ENCODE measurements around the gene TMEM272.
A peak's percentile ranks its signal among the peaks of the same experiment; 100 is the strongest.
"Not testable (repeated sequence)": the region's sequence is repeated elsewhere in the genome, so short reads cannot be mapped to it uniquely, and the experiment has no call there.

The TMEM272 gene

DNA sequence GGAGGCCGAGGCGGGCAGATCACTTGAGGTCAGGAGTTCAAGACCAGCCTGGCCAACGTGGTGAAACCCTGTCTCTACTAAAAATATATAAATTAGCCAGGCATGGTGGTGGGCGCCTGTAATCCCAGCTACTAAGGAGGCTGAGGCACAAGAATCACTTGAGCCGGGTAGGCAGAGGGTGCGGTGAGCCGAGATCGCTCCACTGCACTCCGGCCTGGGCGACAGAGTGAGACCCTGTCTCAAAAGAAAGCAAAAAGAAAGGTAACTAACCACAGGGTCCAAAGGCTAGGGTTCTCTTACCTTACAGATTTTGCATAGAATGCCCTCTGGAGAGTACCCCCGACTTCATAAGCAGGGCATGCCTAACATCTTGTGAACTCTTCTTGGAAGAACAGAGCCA lies 20.3 kb downstream of the TMEM272 start:
- not testable (repeated sequence) for DNase-seq (ENCODE audit: low spot score)

DNA sequence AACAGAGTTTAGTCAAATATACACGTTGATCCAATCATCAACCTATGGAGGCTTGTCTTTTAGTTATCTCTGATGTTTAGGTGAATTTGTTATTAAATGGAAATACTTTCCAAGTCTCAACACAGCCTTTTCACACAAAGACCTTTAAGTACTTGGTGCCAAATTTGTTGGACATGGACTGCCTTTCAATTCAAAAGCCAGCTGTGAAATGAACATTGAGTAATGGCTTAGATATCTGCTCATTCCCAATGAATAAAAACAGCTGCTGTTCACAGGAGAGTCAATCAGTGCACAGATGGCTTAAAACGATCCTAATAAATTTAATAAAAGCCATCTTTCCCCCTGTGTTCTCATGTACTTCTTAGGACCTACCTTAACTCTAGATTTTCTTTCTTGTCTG lies 21.1 kb downstream of the TMEM272 start:
- no peak for DNase-seq (ENCODE audit: low spot score)

DNA sequence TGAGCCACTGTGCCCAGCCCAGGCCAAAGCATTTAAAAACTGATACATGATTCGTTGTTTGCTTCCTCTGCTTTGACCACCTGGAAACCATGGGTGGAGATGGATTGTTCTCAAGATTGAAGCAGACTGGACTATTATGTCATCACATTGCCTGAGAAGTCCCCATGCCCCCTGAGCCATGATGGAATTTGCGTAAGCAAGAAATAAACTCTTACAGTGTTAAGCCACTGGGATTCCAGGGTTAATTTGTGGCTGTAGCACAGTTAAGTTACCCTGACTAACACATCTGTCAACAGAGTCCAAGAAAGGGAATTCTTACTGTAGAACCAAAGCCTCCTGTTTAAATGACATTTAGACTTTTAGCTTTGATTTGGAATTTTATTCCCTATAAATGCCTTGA lies 21.6 kb downstream of the TMEM272 start:
- DNase-seq (ENCODE audit: low spot score) = no peak

DNA sequence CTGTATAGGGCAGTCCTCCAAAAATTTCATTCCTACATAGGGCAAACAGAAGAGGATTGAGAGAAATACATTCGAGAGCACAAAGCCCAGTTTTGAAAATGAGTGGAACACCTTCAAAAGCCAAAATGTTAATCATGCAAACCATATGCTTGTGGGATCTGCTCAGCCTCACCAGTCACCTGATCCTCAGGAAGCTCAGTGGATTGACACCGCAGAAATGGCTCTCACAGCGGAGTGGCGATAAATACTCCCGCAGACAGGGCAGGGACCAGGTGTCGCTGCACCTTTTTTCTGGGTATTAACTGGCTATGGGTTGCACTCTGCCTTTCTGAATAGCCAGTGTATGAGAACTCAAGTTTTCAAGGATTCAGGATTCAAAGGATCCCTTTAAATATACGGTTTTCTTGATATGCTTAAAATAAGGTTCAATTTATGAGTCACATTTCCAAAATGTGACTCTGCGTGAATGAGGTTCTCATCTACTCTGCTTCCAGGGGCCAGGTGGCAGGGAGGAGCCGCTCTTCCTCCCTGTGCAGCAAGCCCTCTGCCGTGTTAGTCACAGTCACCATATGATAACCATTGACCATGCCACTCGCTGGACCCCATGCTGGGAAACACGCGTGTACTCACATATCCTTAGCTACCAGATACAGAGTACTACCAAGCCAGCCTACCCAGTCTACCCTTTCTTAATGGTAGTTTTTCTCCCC lies 22.7 kb downstream of the TMEM272 start:
- DNase-seq (ENCODE audit: low spot score) = no peak

DNA sequence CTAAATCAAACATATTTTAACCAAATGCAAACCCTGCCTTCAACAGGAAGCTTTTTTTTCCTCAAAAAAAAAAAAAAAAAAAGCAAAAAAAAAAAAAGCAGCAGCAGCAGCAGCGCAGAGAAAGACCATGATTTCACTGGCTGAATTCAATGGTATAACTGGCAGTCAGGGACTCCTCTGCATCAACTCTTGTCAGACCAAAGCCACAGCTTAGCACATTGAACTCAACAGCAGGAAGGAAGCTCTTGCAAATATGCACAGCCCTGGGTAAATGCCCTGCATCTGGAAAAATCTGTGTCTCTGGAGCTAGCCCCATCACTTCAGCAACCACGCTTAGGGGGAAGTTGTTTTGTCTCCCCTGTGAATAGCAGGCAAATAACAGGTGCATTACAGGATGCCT lies 23.4 kb downstream of the TMEM272 start:
- DNase-seq (ENCODE audit: low spot score) = peak; percentile 50

DNA sequence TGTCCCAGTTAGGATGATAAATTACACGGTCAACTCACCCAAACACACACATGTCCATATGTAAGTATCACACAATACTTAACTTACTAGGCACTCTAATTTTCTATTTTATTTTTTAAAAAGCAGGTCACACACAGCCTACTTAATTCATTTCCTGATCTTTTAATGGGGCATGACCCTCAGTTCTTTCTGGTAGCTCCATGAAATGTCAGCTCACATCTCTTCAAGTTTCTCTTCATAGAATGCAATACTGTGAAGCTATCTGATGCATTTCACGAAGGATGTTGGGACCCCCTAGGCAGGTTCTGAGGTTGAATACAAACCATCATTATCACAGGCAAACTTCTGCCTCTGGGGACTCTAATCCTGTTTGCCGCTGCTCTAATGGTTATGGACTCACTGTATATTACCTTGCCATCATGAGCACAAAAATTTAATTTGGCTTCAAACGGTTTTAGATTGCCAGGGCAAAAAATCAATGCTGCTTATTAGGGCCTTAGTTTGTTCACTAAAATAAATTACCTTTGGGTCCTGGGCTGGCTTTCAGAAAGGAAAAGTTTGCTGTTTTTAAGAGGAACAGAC lies 24.9 kb downstream of the TMEM272 start:
- DNase-seq (ENCODE audit: low spot score) = no peak

DNA sequence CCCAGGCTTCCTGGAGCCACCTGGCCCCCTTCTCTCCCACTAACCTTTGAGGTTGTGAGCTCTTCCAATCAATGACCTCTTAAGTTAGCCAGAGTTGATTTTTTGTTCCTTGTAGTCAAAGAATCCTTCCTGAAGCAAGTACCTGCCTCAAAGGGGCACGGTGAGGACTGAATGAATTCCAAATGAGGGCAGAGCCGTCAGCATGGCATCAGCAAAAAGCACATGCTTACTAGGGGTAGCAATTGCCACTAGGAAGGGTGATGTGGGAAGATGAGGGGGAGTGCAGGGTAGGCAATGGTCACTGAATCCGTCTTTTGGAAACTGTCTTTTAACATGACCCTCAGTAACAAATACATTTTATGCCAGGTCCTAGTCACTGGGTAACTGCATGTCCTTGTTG lies 25.4 kb downstream of the TMEM272 start:
- DNase-seq (ENCODE audit: low spot score) = no peak

DNA sequence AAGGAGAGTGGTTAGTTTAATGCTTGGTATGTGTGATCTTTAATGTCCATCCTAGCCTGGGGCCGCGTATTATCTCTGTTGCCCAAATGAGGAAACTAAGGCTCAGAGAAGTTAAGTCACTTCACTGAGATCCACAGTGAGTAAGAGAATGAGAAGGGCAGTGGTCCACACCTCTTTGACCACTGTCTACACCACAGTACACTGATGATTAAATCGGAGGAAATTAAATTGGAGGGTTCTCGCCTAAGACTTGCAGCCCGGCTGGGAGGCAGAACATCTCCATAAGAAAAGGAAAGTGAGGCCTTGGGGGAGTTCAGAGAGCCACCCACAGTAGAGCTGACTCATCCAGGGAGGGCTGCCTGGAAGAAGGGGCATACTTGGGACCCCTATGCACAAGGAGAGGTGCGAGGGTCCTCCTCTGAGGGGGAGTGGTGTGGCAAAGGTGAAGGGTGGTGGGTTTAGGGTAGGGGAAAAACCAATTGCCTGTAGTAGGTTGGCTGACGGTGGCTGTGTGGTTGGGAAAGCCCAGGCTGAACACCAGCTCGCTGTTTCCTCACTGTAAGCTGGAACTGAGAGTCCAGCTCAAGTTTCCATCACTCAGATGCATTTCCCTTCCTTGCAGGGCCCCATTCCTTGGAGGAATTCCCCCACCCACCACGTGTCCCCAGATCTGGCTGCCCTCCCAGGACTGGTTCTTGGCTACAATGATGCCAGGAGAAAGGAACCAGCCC lies 26.0 kb downstream of the TMEM272 start:
- no peak for DNase-seq (ENCODE audit: low spot score)

DNA sequence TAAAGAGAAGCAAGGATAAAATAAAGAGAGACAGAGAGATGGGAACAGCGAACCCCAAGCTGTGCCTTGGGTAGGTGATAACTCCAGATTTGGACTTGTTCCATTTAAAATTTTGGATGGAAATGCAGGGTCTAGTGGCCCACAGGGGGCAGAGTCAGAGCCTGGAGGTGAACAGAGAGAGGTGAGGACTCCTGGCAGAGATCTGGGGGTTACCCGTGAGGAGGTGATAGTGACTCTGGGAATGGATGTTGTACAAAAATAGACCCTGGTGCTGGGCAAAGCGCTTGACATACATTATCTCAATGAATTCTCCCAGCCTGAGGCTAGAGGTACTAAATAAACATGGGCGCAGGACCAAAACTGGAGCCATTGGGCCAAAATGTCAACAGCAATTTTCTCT lies 26.7 kb downstream of the TMEM272 start:
- DNase-seq (ENCODE audit: low spot score) = no peak

DNA sequence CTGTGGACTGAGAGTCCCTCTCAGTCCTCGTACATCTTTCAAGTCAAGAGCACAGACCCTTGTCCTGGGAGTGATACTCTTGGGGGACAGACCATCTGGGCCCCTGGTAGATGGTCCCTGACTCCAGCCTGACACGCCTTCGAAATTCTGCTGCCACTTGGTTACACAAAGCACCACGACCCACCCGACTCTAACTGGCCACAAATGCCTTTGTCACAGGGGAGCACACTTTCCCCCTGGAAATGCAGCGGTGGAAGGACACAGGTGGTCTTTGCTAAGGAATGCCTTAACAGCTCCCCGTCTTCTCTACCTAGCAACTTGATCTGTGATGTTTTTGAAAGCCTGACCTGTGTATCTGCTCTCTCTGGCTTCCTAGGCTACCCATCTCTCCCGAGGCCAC lies 27.3 kb downstream of the TMEM272 start:
- DNase-seq (ENCODE audit: low spot score) = no peak

DNA sequence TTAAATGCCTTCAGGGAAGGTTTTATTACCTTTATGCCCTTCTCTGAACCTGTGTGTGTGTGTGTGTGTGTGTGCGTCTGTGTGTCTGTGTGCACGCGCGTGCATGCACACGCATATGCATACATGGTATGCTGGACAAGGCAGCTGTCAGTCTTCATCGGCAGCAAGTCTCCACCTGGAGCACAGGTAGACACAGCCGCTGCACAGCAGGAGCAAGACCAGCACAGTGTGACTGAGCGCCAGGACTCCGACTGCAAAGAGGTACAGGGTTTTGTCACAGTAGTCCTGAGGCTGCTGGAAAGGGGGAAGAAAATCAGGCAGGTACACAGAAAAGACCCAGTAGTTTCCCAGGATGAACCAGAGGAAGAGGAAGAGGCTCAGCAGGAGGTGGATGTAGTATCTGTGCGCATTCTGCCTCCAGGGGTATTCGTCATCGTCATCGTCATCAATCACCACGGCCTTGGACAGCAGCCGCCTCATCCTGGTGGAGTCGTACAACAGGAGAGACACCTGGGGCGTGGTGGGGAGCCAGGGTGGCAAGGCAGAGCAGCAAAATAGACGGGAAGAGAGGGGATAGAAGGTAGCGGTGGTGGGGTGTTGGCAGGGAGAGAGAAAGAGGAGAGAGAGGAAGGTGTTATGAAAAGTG lies 28.2 kb downstream of the TMEM272 start:
- no peak for DNase-seq (ENCODE audit: low spot score)

DNA sequence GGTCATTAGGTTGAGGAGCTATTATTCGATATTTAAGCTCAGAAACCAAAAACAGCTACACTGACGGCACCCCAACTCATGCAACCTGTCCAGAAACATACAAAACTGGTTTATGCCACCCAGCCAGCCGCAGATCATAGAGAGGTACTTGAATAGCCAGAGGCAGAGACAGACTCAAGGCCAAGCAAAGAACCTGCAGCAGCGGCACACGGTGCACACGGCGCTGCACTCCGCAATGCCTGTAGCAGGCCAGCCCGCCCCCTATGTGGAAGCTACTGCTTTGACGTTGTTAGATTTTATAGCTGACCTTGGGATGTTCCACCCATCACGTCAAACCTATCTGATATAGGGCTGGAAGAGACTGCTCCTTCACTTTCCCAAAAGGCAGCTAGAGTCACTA lies 29.1 kb downstream of the TMEM272 start:
- DNase-seq (ENCODE audit: low spot score) = no peak

DNA sequence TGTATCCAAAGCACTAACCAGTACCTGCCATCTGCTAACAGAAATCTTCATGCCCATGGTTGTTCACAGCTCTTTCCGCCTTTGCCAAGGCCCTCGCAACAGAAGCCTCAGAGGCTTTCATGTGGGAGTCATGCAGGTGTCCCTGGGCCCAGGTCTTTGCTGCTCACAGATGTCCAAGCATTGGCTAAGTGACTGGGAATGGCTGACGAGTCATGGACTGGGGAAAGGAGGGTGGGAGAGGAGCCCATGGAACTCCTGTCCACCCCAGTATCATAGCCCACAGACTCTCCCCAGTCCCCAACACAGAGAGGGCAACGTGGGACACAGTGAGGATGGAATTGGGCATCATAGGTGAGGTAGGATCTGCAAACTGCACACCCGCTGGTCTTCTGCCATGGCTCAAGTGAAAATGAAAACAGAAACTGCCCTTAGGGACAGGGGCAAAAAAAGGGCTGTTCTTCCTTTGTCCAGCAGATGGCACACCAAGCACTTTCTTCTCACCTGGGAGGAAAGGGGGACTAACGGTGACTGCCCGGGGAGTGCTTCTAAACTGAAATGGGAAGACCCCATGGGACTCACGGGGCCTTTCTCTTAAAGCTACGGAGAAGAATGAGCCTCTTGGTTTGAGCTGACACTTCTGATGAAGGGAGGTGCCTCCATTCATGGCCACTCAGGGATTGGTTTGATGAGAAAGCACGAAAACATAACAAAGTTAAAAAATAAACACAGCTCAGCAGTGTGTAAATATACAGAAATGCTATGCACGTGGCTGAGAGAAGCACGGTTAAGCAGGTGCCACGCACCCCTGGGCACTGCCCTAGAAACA lies 29.9 kb downstream of the TMEM272 start:
- peak; percentile 76 for DNase-seq (ENCODE audit: low spot score)

DNA sequence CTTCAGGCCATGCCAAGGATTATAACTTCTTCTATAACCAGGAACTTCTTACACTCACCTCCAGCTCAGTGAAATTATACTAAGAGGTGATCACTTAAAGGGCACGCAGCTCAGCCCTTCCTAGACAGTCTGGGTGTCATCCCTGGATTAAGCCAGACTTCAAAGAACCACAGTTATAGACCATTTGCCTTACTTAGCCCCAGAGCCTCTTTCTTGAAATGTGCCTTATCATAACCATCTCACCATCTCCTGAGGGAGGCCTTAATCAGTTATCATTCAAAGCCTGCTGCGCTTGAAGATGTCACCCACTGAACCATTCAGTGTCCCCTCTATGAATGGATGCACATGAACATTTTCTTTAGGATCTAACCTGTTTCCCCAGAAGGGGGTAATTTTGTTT lies 30.9 kb downstream of the TMEM272 start:
- DNase-seq (ENCODE audit: low spot score) = no peak

DNA sequence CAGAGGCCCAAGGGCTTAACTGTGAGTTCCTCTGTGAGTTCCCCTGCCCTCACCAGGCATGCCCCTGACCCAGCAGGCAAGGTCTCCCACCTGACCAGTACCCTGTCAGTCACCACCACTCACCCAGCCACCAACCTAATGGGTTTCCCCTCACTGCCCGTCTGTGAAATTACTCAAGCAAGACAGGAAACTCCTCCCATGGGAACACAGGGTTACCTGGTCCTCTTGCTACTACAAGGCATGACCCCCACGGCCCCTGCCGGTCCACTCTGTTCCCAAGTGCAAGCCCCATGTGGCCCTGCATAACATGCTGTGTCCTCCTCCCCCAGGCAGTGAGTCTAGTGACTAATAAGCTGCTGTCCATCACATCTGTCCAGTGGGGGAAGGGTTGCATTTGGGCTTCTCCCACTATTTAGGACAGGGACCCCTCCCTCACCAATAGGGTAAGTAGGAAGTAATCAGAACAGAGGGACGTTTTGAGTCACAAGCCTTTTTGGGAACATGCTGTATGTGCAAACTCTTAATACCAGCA lies 33.0 kb downstream of the TMEM272 start:
- no peak for DNase-seq (ENCODE audit: low spot score)

DNA sequence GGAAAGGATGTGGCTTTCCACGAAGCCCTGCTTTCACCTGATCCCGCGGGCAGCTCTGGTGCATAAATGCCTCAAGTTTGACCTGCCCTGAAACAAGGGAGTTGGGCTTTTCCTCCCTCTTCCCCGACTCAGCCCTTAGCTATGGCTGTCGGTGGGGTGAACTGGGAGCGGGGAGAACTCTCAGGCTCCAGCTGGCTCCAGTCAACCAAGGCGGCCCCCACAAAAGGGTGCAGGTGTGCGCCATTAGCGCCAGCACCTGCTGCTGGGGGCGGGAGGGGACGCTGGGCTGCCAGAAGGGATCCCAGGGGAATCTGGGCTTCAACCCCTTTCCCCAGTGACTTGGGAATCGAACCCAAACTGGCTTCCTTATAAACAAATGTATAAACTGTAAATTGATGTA lies 33.9 kb downstream of the TMEM272 start:
- DNase-seq (ENCODE audit: low spot score) = no peak

DNA sequence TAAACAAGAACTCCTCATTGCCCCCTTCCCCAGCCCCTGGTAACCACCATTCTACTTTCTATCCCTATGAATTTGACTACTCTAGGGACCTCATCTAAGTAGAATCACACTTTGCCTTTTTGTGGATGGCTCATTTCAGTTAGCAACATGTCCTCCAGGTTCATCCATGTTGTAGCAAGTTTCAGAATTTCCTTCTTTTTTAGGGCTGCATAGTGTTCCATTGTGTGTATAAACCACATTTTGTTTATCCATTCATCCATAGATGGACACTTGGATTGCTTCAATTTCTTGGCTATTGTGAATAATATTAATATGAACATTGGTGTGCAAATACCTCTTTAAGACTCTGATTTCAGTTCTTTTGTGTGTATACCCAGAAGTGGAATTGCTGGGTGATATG lies 36.2 kb downstream of the TMEM272 start:
- no peak for DNase-seq (ENCODE audit: low spot score)

DNA sequence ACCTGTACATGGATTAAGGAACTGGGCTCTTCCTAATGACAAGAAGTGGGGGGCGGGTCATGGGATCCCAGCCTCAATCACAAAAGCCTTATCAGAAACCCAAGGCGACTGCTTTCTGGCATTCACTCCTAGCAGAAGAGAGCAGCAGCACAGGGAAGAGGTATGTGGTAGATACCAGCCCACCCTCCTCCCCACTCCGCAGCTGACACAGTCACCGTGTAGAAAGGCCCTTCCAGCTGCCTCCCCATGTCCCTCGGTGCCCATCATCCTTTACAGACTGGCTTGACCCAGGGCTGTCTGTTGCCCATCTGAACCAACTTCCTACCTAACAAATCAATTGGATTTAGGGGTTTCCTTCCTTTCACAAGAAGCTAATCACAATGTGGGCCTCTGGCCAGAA lies 37.9 kb downstream of the TMEM272 start:
- no peak for DNase-seq (ENCODE audit: low spot score)

DNA sequence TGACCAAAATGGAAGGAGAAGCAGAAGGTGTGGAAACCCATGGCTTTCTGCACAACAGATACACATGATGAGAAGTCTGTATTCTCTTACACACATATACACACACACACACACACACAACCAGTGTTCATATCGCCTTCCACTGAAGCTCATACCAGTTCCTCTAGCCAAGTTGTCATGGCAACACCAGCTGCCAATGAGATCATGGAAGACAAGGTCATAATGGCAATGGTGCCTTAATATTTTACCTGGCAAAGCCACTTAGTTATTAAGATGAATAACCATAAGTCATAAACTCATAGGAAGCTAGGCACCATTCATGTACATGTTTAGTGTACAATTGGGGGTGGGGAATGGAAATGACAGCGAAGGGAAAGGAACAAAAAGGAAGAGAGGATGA lies 38.4 kb downstream of the TMEM272 start:
- DNase-seq (ENCODE audit: low spot score) = no peak

DNA sequence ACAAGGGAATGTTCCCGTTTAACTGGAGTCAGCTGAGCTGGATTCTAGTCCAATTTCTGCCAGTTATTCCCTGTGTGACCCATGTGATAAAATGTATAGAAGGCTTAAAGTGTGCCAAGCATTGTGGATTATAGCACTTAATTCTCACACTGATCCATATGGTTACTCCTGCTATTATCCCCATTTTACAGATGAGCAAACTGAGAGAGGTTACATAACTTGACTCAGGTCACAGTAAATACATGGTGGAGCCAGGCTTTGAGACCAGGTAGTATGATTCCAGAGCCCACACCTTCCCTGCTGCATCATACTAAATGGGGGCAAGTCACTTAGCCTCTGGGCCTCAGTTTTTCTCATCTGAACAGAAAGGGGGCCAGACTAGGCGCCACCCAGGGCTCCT lies 39.1 kb downstream of the TMEM272 start:
- no peak for DNase-seq (ENCODE audit: low spot score)

DNA sequence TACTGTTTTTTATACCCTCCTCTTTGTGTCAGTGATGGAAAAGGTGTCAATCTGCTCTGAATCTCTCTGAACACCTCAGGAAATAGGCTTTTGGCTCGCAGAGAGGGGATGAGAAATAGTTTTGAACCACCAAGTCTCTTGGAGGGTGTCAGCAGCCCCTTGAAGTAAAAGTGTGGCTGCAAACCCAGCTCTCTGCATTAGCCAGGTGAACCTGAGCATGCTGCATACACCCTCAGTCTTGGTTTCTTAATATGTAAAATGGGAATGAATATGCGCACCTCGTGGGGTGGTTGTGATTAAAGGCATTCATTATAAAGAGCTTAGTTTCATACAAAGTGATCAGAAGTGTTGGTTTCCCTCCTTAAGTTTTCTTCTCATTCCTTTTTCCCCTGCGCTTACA lies 39.7 kb downstream of the TMEM272 start:
- no peak for DNase-seq (ENCODE audit: low spot score)
